Measurements from ENCODE around the gene RRP9.

RRP9 gene

DNA sequence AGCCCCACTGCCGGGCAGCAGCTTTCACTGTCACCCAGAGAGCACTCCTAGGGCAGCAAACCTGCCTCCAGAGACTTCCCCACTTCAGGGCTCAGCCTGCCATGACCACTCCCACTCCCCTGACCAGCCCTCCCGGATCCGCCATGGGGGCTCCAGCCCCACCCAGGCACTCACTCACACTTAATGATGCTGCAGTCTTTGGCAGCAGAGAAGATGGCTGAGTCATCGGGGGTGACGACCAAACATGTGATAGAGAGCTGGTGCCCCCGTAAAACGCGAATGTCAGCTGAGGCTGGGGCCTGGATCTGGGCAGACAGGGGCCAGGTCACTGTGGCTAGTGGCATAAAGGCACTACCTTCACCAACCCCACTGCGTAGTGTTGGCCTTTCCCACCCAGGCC, 4.7 kb downstream of the RRP9 start:
- H3K4me3 ChIP-seq (ENCODE audit: low read depth, low read length): no peak overlapping the region
- no peak for DNase-seq (ENCODE audit: low read depth)
- no peak for TF ChIP-seq MYC (IDR thresholded peaks at IDR 0.05; ENCODE audit: low read depth, low read length)
- TF ChIP-seq, protein P1, sequence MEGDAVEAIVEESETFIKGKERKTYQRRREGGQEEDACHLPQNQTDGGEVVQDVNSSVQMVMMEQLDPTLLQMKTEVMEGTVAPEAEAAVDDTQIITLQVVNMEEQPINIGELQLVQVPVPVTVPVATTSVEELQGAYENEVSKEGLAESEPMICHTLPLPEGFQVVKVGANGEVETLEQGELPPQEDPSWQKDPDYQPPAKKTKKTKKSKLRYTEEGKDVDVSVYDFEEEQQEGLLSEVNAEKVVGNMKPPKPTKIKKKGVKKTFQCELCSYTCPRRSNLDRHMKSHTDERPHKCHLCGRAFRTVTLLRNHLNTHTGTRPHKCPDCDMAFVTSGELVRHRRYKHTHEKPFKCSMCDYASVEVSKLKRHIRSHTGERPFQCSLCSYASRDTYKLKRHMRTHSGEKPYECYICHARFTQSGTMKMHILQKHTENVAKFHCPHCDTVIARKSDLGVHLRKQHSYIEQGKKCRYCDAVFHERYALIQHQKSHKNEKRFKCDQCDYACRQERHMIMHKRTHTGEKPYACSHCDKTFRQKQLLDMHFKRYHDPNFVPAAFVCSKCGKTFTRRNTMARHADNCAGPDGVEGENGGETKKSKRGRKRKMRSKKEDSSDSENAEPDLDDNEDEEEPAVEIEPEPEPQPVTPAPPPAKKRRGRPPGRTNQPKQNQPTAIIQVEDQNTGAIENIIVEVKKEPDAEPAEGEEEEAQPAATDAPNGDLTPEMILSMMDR (IDR thresholded peaks at IDR 0.05; ENCODE audit: low read depth, low read length): no peak
- TF ChIP-seq, protein P2, sequence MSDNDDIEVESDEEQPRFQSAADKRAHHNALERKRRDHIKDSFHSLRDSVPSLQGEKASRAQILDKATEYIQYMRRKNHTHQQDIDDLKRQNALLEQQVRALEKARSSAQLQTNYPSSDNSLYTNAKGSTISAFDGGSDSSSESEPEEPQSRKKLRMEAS (IDR thresholded peaks at IDR 0.05; ENCODE audit: low read depth, low read length): no peak
- no peak for TF ChIP-seq POLR2A (IDR thresholded peaks at IDR 0.05; ENCODE audit: extremely low read depth, insufficient read length)

DNA sequence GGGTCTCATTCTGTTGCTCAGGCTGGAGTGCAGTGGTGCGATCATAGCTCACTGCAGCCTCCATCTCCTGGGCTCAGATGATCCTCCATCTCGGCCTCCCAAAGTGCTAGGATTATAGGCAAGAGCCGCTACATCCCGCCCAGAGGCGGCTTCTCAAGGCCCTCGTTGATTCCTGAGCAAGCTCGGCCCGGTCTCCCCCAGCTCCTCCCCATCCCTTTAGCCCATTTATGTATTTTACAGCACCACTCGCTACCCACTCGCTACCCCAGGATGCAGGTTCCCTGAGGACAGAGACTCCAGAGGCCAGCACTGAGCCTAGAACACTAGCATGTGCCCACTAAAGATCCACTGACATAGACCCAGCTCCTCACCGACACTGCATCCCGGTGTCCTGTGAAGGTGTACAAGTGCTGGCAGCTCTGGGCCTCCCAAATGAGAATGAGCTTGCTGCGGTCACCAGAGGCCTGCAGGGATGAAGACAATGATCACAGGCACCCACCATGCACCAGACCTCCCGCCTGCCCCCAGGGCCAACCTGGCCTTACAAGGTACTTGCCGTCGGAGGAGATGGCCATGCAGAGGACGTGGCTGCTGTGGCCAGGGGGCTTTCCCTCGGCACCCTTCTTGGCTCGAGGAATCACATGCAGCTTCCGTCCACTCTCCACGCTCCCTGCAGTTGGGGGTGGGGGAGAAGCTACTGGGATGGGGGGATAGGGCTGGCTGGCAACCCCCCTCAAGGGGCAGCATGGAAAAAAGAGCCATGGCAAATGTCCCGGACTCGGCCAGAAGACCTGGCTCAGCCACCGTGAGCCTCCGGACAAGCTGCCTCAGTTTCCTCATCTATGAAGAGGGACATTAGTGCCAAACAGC, 5.6 kb downstream of the RRP9 start:
- no peak overlapping the region for H3K4me3 ChIP-seq (ENCODE audit: low read depth, low read length)
- DNase-seq (ENCODE audit: low read depth): no peak
- TF ChIP-seq, protein P2 (IDR thresholded peaks at IDR 0.05; ENCODE audit: low read depth, low read length): no peak

DNA sequence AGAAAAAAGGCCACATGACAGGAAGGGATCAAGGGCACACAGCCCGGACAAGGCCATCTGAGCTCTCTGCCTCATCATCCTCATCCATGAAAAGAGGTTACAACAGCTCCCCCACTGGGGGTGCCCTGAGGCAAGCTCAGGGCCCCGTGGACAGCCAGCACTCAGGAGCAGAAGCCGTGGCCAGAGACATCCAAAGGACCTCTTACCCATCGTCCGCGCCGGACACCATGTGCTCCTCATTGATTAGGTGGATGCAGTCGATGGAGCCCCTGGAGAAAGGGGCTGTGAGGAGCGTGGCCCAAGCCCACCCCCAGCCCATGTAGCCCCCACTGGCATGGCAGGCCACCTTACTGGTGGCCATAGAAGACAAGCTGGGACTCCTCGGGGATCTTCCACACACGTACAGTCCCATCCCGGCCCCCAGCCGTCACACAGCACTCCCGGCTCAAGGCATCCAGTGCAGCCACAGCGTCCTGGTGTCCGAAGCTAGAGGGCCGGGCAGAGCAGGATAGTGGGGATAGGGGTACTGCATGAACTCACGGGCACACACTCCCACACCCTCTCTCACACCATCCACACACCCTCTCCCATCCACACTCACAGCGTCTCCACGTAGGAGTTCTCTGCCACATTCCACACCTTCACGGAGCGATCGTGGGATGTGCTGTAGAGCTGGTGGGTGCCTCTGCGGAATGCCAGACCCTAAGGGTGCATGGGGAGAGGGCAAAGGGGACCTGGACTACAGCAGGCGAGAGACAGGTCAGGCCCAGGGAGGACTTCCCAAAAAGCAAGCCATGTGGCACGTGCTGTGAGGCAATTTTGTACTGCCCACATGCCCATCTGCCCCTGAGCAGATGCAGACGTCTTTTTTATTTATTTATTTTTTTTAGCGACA, 6.5 kb downstream of the RRP9 start:
- H3K4me3 ChIP-seq (ENCODE audit: low read depth, low read length): no peak overlapping the region
- DNase-seq (ENCODE audit: low read depth): no peak
- TF ChIP-seq MYC (IDR thresholded peaks at IDR 0.05; ENCODE audit: low read depth, low read length) (no peak), POLR2A (IDR thresholded peaks at IDR 0.05; ENCODE audit: extremely low read depth, insufficient read length) (no peak)
- TF ChIP-seq, protein P1 (IDR thresholded peaks at IDR 0.05; ENCODE audit: low read depth, low read length): no peak
- TF ChIP-seq, protein P2 (IDR thresholded peaks at IDR 0.05; ENCODE audit: low read depth, low read length): no peak

DNA sequence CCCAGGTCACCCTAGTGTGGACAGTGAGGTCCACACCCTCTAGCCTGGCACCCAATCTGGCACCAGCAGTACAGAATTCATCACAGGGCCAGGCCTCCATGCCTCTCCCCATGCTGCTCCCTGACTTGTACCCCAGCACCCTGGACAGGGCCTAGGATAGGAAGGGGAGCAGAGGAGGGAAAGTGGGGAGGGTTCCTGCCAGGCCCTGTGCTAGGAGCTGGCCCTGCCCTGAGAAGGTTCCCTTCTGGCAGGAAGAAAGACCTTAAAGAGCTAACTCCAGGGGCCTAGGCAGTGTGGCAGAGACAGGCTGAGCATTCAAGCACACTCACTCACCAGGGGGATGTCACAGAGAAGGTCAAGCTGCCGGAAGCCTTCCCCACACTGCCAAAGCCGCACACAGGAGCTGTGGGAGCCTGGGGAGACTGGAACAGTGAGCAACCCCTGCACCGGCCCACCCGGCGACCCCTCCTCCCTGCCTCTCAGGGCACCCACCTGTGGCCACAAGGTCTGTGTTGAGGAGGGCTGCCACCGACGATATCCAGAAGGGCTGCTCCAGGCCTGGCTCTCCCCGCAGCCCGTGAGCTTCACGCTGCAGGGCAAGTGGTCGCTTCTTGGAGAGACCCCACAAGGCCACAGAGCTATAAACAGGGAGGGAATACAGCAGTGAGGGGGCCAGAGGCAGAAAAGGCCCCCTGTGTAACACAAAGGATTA, 7.4 kb downstream of the RRP9 start:
- TF ChIP-seq, protein P1 (IDR thresholded peaks at IDR 0.05; ENCODE audit: low read depth, low read length): no peak
- TF ChIP-seq POLR2A (IDR thresholded peaks at IDR 0.05; ENCODE audit: extremely low read depth, insufficient read length) (no peak), MYC (IDR thresholded peaks at IDR 0.05; ENCODE audit: low read depth, low read length) (no peak)
- DNase-seq (ENCODE audit: low read depth): no peak
- H3K4me3 ChIP-seq (ENCODE audit: low read depth, low read length): no peak overlapping the region

DNA sequence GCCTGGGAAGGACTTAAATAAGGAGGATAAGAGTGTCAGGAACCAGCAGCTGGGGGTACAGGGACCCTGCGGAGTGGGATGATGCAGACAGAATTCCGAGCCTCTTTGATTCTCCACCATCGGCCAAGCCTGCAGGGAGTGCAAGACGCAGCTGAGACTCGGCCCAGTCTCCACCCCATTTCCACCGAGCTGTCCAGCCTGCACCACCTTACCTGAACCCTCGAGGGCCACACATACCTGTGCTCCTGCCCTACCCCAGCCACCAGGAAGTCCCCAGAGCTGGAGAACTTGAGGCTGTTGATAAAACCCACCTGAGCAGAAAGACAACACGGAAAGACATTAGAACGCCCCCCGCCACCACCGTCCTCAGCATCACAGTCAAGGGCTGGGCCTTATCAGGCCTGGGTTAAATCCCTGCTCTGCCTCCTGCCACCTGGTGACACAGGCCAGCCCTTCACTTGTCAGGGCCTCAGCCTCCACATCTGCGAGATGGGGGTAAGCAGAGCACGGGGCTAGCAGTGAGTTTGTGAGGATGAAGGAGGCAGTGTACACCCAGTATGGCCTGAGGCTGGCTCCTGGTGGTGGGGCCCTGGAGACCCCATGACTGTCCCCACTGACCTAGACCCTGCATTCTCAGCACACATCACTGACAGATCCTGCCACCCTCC, 8.1 kb downstream of the RRP9 start:
- TF ChIP-seq POLR2A (IDR thresholded peaks at IDR 0.05; ENCODE audit: extremely low read depth, insufficient read length) (no peak), MYC (IDR thresholded peaks at IDR 0.05; ENCODE audit: low read depth, low read length) (no peak)
- TF ChIP-seq, protein P1 (IDR thresholded peaks at IDR 0.05; ENCODE audit: low read depth, low read length): no peak
- TF ChIP-seq, protein P2 (IDR thresholded peaks at IDR 0.05; ENCODE audit: low read depth, low read length): no peak
- DNase-seq (ENCODE audit: low read depth): no peak
- no peak overlapping the region for H3K4me3 ChIP-seq (ENCODE audit: low read depth, low read length)
